ENCODE data around the gene ATP2B2. TPM values are rescaled to one million over a fixed set of nuclear protein-coding genes. Genes with fewer than 3 reads are reported as not detected.
"Not testable (repeated sequence)": the region's sequence is repeated elsewhere in the genome, so short reads cannot be mapped to it uniquely, and the experiment has no call there.

The ATP2B2 gene
- not detected in 2 replicates for total RNA-seq

DNA sequence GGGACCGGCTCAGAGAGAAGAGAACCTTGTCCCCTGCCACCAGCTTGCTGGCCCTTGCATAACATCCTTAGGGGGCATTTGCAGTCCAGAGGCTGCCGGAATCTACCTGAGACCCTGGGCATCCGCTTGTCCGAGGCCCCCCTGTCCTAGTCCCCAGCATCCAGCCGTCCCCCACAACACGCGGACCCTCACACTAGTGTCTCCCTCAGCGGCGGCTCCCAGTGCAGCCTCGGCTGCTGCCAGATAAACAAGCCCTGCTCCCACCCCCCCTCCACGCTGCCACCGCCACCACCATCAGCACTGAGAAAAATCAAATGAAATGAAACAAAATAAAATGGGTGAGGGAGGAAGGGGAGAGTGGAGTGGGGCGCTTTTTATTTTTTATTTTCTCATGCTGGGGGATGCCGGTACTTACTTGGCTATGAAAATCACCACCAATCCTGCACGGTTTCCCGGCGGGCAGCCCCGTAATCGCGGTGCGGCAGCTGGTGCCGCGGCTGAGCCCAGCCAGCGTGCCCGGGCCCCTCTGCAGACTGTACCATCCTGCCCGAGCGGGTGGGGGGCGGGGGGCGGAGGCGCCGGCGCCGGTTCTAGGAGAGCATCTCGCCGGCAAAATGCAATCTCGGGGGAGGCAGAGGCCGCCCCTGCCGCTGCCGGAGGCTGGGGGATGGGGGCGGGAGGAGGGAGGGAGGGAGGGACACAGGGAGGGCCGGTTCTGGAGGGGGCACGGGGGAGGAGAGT lies at the start of gene ATP2B2:
TSS of gene ATP2B2 (minus strand) at position 537 of the 741 bp plus-strand sequence. CDS start 56,043 bp downstream, outside the sequence.
- intact Hi-C loops (cut with micrococcal nuclease), result no loop called here

DNA sequence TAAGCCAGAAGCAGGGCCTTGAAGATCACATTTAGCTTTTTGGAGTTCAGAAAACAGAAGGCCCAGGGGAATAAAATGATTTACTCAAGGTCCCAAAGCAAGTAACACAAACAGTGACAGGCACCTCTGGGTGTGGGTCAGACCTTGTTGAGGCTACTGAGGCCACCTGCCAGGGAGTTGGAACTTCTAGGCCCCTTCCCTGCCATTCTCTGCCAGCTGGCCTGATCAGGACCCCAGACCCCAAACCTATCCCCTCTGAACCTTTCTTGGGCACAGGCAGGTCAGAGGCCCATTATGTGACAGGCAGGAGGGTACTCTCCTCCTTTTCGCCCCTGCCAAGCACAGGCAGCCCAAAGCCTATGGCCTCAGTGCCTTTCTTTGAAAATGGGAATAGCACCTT lies 49.4 kb upstream of the ATP2B2 start:
- intact Hi-C loops (cut with micrococcal nuclease), result no loop called here

DNA sequence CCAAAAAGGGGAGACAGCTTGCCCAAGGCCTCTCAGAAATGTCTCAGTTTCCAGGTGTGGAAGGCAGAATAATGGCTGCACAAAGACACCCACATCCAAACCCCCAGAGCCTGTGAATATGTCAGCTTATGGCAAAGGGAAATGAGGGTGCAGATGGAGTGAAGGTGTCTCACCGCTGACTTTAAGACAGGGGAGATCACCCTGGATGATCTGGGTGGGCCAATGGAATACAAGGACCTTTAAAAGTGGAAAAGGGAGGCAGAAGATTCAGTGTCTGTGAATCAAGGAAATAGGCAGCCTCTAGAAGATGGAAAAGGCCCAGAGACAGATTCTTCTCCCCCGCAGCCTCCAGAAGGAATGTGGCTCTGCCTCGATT lies 48.8 kb upstream of the ATP2B2 start:
- intact Hi-C loops (cut with micrococcal nuclease), result no loop called here

DNA sequence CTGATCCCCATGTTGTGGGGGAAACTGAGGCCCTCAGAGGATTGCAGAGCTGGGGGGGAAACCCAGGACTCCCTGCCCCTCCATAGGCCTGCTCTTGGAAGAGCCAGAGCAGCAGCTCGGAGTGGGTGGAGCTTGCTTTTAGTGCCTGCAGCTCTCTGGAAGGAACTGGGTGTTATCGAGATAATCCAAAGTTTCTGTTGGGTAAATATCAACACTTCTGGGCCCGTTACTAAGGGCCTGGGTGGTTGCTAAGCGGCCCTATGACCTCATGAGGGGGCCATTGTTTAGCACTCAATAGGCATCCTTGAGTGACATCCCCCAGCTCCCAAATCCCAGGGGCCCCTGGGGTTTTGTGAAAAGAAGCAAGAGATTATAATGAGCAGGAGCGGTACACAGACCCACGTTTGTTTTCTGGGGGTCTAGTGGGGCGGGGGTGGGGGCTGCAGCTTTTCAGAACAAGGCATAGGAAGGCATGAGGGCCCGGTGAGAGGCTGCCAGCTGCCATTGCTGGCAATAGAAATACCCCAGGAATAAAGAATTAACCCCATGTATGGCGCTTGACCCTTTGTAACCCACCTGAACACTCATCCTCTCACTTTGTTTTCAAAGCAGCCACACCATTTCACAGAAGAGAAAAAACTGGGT lies 48.3 kb upstream of the ATP2B2 start:
- intact Hi-C loops (cut with micrococcal nuclease), result no loop called here

- intact Hi-C loops (cut with micrococcal nuclease), result loop anchor here (1.0 kb wide), 1 partner anchor 115 kb away; no protein-coding TSS in a partner anchor
Observed at GRCh38 chr3:10552631-10552943, 47.2 kb upstream of the ATP2B2 start.

- intact Hi-C loops (cut with micrococcal nuclease), result loop anchor here (1.0 kb wide), 1 partner anchor 115 kb away; no protein-coding TSS in a partner anchor
Observed at GRCh38 chr3:10551821-10552630, 46.6 kb upstream of the ATP2B2 start.

GRCh38 chr3:10551139-10551538 lies 45.8 kb upstream of the ATP2B2 start:
- intact Hi-C loops (cut with micrococcal nuclease), result no loop called here

DNA sequence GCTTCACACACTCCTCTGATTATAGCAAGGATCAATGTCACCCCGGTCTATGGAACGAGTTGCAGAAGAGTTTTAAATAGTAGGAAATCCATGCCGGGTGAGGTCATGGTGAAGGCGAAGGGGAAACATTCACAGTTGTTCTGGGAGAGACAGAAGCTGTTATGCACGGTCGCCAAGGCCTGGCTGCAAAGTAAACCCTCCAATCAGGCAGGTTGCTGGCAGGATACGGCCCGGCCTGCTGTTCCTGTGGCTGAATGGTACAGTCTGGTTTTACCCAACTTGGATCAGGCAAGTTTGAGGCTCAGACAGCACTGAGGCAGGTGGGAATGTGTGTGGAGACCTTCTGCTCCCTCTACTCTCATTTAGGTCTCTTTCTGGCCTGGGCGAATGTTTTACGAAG lies 45.3 kb upstream of the ATP2B2 start:
- intact Hi-C loops (cut with micrococcal nuclease), result no loop called here

DNA sequence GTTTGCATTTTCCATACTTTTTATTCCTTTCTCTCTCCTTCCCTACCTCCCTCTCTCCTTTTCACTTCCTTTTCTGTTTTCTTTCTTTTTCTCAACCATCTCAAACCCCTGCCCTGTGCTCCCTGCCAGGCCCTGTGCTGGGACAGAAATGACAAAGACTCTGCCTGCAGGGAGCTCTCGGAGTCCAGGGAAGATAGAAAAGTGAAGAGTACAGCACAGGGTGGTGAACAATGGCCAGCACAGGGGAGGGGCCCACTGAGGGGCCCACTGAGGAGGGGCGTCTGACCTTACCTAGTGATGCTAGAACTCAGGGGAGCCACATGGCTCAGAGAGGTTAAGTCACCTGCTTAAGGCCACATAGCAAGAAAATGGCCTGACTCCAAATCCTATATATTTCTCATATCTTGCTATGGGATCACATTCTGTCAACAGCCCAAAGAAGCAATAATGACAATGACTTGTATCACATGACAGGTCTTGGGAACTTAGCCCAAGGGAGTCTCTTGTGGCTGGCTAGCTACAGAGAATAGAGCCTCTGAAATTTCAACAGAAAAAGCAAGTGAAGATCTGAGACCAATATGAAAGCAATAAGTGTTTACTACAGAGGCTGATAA lies 44.3 kb upstream of the ATP2B2 start:
- intact Hi-C loops (cut with micrococcal nuclease), result no loop called here

- intact Hi-C loops (cut with micrococcal nuclease), result no loop called here
Observed at GRCh38 chr3:10548992-10549391, 43.6 kb upstream of the ATP2B2 start.

DNA sequence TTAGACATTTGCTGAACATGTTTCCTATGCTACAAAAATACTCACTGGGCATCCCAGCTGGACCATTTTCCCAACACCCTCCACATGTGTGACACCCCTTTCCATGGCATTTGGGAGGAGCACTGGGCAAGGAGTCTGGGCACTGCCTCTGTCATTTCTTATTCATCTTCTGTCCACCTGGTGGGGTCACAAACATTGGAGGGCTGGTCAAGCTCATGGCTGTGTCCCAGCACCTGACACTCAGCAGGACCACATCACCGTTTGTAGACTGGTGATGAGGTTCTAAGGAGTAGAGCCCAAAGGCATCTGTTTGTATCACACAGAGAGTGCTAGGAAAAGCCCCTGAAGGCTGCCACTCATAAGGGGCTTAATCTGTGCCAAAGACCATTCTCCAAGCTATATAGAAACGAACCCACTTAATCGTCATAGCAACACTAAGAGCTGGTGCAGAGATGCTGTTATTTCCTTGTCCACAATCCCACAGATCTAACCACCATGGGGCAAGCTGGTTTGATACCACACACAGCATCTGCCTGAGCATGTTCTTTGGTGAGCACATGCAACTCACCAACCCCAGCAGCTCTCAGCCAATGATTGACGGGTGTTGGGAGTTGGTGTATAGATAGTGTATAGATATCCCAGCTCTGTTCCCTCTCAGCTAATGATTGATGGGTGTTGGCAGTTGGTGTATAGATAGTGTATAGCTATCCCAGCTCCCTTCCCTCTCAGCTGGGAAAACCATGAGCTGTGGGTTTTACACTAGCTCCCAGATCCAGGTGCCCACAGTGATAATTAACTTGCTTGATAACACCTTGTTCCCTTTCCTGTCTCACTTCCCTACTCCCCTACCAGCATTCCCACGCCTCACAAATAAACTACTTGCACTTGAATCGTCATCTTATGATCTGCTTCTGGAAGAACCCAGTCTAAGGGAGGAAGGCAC lies 42.7 kb upstream of the ATP2B2 start:
- intact Hi-C loops (cut with micrococcal nuclease), result no loop called here

DNA sequence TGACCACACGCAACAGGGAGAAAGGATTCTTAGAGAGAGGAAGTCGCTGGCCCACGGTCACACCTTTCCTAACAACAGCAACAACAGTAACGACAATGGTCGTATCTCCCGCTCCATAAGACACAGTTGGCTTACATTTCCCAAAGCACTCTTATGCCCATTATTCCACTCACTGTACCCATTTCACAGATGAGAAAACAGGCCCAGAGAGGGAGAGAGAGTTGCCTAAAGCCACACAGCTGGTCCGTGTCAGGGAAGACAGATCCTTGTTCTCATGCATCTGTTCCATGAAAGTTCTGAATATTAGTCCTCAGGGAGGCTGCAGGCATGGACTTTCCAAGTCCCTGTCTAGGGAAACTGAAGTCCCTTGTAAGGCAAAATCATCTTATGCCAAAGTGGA lies 42.0 kb upstream of the ATP2B2 start:
- intact Hi-C loops (cut with micrococcal nuclease), result no loop called here

DNA sequence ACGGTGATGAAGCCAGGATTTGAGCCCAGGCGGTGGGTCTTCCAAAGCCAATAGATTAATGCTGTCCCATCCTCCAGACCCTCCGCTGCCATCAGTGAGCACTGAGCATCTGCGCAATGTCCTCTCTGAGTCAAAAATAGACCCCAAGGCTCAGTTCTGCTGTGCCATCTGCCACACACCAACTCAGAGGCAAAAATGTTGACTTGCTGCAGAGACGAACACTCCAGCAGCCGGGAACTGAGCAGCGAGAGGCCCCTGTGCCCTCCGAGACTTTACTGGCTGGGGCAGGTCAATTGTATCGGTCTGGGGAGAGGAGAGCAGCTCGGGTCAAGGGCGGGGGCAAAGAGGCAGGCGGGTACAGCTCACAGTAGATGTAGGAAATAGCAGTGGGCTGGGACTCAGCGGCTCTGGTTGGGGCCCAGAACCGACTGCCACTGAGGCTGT lies 41.5 kb upstream of the ATP2B2 start:
- intact Hi-C loops (cut with micrococcal nuclease), result no loop called here

GRCh38 chr3:10546181-10546624 lies 40.8 kb upstream of the ATP2B2 start:
- intact Hi-C loops (cut with micrococcal nuclease), result no loop called here

GRCh38 chr3:10542518-10542917 lies 37.1 kb upstream of the ATP2B2 start:
- intact Hi-C loops (cut with micrococcal nuclease), result no loop called here

DNA sequence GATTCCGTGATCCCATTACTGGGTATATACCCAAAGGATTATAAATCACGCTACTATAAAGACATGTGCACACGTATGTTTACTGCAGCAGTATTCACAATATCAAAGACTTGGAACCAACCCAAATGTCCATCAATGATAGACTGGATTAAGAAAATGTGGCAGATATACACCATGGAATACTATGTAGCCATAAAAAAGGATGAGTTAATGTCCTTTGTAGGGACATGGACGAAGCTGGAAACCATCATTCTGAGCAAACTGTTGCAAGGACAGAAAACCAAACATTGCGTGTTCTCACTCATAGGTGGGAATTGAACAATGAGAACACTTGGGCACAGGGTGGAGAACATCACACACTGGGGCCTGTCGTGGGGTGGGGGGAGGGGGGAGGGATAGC lies 35.0 kb upstream of the ATP2B2 start:
- intact Hi-C loops (cut with micrococcal nuclease), result not testable (repeated sequence)

DNA sequence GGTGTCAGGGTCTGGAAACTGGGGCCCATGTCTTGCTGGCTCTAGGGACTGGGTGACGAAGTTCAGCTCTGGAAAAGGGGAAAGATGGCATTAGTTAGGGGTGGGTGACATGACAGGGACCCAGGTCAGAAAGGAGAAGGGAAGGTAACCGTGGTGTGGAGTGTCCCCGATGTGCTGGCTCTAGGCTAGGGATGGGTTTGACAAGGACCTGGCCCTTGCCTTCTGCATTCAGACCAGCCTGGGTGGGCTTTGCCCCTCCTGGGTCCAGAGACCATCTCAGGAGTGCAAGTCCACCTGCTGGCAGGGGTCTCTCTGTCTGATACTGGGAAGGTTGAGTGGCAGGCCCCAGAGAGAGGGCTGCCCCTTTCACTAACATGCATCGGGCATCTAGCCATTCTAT lies 28.7 kb upstream of the ATP2B2 start:
- intact Hi-C loops (cut with micrococcal nuclease), result no loop called here

- intact Hi-C loops (cut with micrococcal nuclease), result no loop called here
Observed at GRCh38 chr3:10533737-10534023, 28.3 kb upstream of the ATP2B2 start.

GRCh38 chr3:10532939-10533736 lies 27.8 kb upstream of the ATP2B2 start:
- intact Hi-C loops (cut with micrococcal nuclease), result no loop called here

GRCh38 chr3:10531031-10531430 lies 25.6 kb upstream of the ATP2B2 start:
- intact Hi-C loops (cut with micrococcal nuclease), result no loop called here

All from T-helper 2 cell treated with Interferon-gamma antibody and Interleukin-4, amounts not matched to agents 100 ng/mL and 5 ng/mL, for 36 hours (primary cell).